ENCODE measurements around the gene GALK2.

DNA sequence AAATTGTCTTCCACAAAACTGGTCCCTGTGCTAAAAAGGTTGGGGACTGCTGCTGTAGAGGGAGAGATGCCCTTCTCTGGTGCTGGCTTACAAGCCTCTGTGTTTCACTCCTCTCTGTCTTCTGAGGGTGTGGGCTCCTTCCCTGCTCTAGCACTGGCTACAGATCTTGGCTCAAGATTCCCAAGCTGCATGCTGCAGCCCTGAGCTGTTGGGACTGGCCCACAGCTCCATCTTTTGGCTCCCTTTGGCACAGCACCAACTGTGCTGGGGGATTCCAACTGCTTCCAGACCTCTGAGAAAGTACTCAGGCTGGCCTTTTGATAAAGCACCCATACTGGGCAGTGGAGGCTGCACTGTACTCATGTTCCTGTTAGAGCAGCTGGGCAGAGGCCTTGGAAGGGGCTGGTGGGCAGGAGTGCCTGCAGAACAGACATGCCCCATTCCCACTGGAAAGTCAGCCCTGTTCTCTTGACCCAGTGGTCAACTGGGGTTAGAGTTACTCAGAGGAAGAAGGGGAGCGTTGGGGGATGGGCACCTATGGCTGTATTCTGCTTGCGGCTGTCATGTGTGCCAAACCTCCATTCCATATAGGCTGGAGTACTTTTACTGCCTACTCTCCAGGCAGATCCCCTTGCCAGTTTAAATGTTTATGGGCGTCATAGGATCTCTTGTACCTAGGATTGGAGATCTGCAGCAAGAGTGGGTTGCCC, 55.7 kb downstream of the GALK2 start:
- TF ChIP-seq CTCF (tag by site-specific recombination; IDR thresholded peaks at IDR 0.05) (peak; percentile 62), ZSCAN5A (tag by site-specific recombination; IDR thresholded peaks at IDR 0.05) (no peak)

Measured in HEK293 (cell line).